A673 (cell line): ENCODE results near the gene GGA1.

Experiments used
- EZH2 ChIP-seq: fragments of 200-600 bp; sonication (generic); IDR thresholded peaks from 2 replicates; pipeline ENCODE4 v1.6.1; 2017; ENCODE audit warnings: borderline replicate concordance, low read depth, mild to moderate bottlenecking, mixed read lengths, antibody characterized with exemption, low read length; ENCODE audit not compliant: poor library complexity, severe bottlenecking
- TF ChIP-seq, protein P1 (sequence below): fragments of 300-800, 200-600 bp; sonication (generic); conservative IDR thresholded peaks from 2 replicates; pipeline ENCODE4 v1.5.1; 2017; ENCODE audit warnings: low read depth, mild to moderate bottlenecking, antibody characterized with exemption, low read length, moderate library complexity, mixed read lengths

DNA sequence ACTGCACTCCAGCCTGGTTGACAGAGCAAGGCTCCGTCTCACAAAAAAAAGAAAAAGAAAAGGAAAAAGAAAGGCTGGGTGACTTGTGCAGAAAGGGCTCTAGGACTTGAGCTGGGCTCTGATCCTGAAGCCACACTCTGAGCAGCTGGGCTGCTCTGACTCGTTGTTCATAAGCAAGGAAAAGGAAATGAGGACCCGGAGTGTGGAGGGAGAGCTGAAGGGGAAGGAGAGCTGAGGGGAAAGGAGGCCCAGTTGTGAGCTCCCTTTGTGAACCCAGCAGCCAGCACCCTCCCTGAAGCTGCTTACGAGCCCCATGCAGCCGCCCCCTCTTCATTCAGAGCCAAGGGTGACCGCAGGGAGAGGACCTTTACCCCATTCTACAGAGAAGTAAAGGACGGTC is 18.5 kb downstream of the GGA1 start:
- TF ChIP-seq, protein P1, sequence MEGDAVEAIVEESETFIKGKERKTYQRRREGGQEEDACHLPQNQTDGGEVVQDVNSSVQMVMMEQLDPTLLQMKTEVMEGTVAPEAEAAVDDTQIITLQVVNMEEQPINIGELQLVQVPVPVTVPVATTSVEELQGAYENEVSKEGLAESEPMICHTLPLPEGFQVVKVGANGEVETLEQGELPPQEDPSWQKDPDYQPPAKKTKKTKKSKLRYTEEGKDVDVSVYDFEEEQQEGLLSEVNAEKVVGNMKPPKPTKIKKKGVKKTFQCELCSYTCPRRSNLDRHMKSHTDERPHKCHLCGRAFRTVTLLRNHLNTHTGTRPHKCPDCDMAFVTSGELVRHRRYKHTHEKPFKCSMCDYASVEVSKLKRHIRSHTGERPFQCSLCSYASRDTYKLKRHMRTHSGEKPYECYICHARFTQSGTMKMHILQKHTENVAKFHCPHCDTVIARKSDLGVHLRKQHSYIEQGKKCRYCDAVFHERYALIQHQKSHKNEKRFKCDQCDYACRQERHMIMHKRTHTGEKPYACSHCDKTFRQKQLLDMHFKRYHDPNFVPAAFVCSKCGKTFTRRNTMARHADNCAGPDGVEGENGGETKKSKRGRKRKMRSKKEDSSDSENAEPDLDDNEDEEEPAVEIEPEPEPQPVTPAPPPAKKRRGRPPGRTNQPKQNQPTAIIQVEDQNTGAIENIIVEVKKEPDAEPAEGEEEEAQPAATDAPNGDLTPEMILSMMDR: no peak
- no peak for TF ChIP-seq EZH2
